MG63 (cell line): Measurements from ENCODE around the gene VNN1. TPM values are rescaled to one million over a fixed set of nuclear protein-coding genes. Genes with fewer than 3 reads are reported as not detected.
A peak's percentile ranks its signal among the peaks of the same experiment; 100 is the strongest.

Experiments
- DNase-seq: peaks from one replicate; pipeline ENCODE4 v3.0.0-alpha.2; 2020
- H3K27me3 ChIP-seq: fragments of 250-450 bp; sonication (Bioruptor Pico); 2 replicates; pipeline ENCODE4 v1.5.1; 2020; ENCODE audit warnings: mild to moderate bottlenecking, moderate library complexity
- H3K36me3 ChIP-seq: fragments of 250-450 bp; sonication (Bioruptor Pico); 2 replicates; pipeline ENCODE4 v1.5.1; 2020; ENCODE audit warnings: mild to moderate bottlenecking, moderate library complexity
- H3K4me3 ChIP-seq: fragments of 250-450 bp; sonication (Bioruptor Pico); 2 replicates; pipeline ENCODE4 v1.5.1; 2020; ENCODE audit warnings: mild to moderate bottlenecking, moderate library complexity
- H3K9me3 ChIP-seq: fragments of 250-450 bp; sonication (Bioruptor Pico); 2 replicates; pipeline ENCODE4 v1.5.1; 2020; ENCODE audit warnings: mild to moderate bottlenecking, moderate library complexity
- total RNA-seq: library from RNA; depleted of rRNA; stranded (reverse); fragments of >200 nt; shearing (Covaris generic); gene quantifications from 2 replicates; pipeline ENCODE4 v1.2.3, GENCODE V29; 2014; ENCODE audit warnings: low replicate concordance; rRNA removed

The VNN1 gene, protein sequence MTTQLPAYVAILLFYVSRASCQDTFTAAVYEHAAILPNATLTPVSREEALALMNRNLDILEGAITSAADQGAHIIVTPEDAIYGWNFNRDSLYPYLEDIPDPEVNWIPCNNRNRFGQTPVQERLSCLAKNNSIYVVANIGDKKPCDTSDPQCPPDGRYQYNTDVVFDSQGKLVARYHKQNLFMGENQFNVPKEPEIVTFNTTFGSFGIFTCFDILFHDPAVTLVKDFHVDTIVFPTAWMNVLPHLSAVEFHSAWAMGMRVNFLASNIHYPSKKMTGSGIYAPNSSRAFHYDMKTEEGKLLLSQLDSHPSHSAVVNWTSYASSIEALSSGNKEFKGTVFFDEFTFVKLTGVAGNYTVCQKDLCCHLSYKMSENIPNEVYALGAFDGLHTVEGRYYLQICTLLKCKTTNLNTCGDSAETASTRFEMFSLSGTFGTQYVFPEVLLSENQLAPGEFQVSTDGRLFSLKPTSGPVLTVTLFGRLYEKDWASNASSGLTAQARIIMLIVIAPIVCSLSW
- total RNA-seq = 1.1 TPM in 1 of 2 replicates, not detected in the other

DNA sequence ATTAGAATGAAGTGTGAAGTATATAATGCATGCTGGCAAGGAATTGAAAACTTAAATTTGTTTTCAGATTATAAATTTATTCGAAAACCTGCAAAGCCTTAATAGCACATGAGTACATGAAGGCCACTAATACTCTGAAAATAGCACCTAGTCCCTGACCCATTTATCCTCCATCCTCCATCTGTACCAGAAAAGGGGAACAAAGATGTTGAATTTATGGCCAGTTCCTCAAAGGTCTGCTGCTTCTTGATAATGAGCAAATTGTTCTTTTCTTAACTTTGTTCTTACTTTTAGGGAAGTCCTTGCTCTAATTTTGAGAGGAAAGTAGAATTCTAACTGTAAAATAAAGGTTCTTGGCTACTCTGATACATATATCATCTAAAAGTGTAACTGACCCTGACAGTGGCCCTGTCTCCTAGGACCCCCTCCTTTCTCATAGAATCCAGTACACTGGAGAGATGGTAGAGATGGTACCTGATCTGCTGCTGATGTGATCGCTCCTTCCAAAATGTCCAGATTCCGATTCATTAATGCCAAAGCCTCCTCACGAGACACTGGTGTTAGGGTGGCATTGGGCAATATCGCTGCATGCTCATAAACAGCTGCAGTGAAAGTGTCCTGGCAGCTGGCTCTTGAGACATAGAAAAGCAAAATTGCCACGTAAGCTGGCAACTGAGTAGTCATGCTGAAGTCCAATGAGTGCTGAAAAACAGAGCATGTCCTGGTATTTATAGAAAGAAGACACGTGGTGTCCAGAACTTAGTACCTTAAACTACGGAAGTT is at the start of gene VNN1:
TSS of gene VNN1 (minus strand) at position 704 of the 783 bp plus-strand sequence. CDS start at position 684, 20 bp downstream.
- H3K27me3 ChIP-seq = no peaks in the 10 kb centered on the region
- H3K4me3 ChIP-seq = no peak within 1 kb of the TSS
- no peaks in the 10 kb centered on the region for H3K36me3 ChIP-seq
- 0 out of 2 replicates have a peak, but pooled peaks cover 1% of the 10 kb centered on the region for H3K9me3 ChIP-seq
- no peak for DNase-seq

DNA sequence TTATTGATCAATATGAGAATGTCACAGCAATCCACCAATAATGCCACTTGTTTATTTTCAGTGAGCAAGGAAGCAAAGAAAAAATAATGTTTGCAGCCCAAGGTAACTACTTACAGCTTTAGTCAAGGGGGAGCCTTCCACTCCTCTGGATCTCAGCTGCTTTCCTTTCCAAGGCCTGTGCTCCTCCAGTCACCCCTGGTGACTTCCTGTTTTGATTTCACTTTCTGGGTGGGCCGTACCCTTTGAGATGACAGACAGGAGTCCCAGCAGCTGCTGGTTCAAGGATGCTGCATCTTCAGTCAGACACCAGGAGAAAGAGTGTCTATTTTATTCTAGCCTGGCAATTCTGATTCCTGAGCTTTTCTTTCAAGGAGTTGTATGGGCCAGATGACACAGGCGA is 49.4 kb upstream of the VNN1 start:
- no peaks in the 10 kb centered on the region for H3K27me3 ChIP-seq
- no peaks in the 10 kb centered on the region for H3K36me3 ChIP-seq
- no peaks in the 10 kb centered on the region for H3K9me3 ChIP-seq
- DNase-seq = no peak
- H3K4me3 ChIP-seq = no peak overlapping the region

DNA sequence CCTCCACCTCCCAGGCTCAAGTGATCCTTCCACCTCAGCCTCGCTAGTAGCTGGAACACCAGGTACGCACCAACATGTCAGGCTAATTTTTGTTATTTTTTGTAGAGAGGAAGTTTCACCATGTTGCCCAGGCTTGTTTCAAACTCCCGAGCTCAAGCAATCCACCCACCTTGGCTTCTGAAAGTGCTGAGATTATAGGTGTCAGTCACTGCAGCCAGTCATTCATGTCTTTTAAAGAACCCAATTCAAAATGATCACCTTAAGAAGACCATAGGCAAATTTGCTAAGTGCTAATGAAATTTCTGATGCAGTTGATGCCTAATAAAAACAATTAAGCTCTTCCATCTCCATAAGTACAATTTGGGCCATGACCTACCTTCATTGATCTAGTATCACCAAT is 46.4 kb upstream of the VNN1 start:
- no peaks in the 10 kb centered on the region for H3K36me3 ChIP-seq
- no peak overlapping the region for H3K4me3 ChIP-seq
- no peaks in the 10 kb centered on the region for H3K9me3 ChIP-seq
- no peak for DNase-seq
- no peaks in the 10 kb centered on the region; the same call in 1 of the 2 replicates for H3K27me3 ChIP-seq

DNA sequence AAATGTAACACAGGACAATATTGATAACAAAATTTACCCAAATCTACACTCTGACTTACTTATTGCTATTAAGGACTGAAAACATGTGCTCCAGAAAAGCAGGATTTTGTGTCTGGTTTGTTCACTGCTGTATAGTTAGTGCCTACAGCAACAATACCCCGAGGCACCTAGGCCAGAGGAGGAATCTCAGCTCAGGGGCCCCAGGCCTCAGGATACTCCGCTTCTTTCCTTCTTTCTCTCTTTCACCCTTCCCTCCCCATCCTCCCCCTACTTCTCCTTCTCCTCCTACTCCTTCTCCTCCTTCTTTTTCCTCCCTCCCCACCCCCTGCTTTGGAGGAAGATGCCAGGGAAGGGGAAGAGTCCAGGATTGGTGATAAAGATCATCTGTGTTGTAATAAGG is 44.8 kb upstream of the VNN1 start:
- no peaks in the 10 kb centered on the region for H3K9me3 ChIP-seq
- no peaks in the 10 kb centered on the region; the same call in 1 of the 2 replicates for H3K27me3 ChIP-seq
- no peak for DNase-seq
- H3K36me3 ChIP-seq = no peaks in the 10 kb centered on the region
- H3K4me3 ChIP-seq = no peak overlapping the region

DNA sequence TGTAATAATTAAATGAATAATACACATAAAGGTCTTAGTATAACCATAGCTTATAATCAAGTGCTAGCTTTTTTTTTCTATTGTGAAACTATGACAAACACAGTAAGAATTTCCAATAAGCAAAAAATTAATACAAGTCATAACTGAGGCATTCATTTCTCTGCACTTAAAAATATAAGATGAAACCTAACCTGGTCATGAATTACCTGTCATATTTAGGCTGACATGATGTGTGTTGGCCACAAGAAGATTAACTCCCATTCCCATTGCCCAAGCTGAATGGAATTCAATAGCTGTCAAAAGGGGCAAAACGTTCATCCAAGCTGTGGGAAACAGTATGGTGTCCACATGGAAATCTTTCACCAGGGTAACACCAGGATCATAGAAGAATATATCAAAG is 38.4 kb upstream of the VNN1 start:
- Histone ChIP-seq H3K27me3 (no peaks in the 10 kb centered on the region; the same call in 1 of the 2 replicates), H3K9me3 (no peaks in the 10 kb centered on the region), H3K4me3 (no peak overlapping the region), H3K36me3 (no peaks in the 10 kb centered on the region)
- no peak for DNase-seq

DNA sequence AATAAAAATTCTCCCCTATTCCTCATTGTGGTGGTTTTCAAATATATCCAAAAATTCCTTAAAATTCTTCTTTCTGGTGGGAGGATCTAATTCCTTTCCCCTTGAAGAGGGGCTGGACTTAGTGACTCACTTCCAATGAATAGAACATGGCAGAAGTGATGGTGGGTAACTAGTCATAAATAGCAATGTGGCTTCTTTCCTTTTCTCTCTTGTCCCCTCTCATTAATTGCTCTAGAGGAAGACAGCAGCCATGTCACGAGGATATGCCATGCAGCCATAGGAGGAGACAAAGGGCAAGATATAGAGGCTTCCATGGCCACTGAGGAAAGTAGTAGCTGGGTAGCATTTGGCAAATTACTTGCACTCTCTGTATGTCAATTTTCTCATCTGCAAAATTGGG is 38.0 kb upstream of the VNN1 start:
- Histone ChIP-seq H3K27me3 (no peaks in the 10 kb centered on the region; the same call in 1 of the 2 replicates), H3K4me3 (no peak overlapping the region), H3K9me3 (no peaks in the 10 kb centered on the region), H3K36me3 (no peaks in the 10 kb centered on the region)
- DNase-seq = no peak

DNA sequence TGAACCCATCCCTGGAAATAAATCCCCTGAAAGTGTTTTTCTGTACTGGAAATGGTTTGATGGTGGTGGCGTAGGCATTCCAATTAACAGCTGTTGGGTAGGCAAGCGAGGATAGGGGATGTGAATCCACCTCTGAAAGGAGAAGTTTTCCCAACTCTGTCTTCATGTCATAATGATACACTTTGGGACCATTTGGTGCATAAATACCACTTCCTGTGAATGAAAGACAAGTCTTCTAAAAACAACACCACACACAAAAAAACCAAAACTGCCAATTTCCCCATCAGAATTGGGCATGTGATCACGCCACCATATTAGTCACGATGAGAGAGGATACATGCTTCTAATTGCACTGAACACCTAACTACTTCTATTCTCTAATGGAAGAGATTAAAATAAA is 37.5 kb upstream of the VNN1 start:
- H3K9me3 ChIP-seq = no peaks in the 10 kb centered on the region
- DNase-seq = no peak
- no peak overlapping the region for H3K4me3 ChIP-seq
- H3K36me3 ChIP-seq = no peaks in the 10 kb centered on the region
- no peaks in the 10 kb centered on the region; the same call in none of the 2 replicates for H3K27me3 ChIP-seq

DNA sequence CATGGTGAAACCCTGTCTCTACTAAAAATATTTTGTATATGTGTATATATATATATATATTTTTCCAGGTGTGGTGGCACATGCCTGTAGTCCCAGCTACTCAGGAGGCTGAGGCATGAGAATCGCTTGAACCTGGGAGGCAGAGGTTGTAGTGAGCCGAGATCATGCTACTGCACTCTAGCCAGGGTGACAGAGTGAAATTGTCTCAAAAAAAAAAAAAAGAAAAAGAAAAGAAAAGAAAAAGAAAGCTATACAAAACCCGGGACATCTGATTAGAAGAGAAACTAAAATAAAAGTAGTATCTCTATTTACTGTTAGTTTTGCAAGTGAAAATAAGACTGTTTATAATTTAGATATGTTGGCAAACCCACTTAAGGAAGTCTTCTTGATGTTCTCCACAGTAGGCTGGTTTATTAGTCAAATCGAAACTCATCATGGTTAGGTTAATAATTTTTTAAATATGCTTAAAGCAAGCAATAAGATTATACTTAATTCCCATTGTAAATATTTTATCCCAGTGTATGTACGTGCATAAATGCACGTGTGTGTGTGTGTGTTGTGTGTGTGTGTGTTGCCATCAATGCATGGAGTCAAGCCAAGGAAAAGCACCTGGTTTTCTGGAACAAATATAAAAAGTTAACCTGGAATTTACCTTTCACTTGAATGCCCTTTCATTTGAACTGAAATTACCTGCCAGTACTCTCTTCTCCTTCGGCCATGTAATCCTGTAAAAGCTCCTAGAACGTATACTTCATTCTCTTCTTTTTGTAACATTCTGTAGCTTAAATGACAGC is 36.8 kb upstream of the VNN1 start:
- Histone ChIP-seq H3K36me3 (no peaks in the 10 kb centered on the region), H3K27me3 (no peaks in the 10 kb centered on the region; the same call in none of the 2 replicates), H3K4me3 (no peak overlapping the region), H3K9me3 (no peaks in the 10 kb centered on the region)
- DNase-seq = no peak

DNA sequence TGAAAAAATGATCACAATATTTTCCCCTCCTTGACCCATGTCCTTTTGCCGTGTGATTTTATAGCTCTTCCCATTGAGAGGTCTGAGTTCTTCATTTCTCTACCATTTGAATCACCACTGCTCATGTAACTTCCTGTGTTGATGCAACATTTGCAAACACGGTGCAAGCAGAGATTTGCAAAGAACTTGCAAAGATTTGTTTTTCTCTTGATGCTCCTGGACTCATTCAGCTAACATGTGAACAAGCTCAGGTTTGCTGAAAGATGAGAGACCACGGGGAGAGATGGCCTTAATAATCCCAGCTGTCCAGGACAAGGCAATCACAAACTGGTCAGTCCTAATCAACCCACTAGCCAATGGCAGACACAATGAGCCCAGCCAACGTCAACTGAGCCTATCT is 35.3 kb upstream of the VNN1 start:
- DNase-seq = no peak
- H3K27me3 ChIP-seq = no peaks in the 10 kb centered on the region; the same call in none of the 2 replicates
- no peak overlapping the region for H3K4me3 ChIP-seq
- H3K36me3 ChIP-seq = no peaks in the 10 kb centered on the region
- H3K9me3 ChIP-seq = no peaks in the 10 kb centered on the region

DNA sequence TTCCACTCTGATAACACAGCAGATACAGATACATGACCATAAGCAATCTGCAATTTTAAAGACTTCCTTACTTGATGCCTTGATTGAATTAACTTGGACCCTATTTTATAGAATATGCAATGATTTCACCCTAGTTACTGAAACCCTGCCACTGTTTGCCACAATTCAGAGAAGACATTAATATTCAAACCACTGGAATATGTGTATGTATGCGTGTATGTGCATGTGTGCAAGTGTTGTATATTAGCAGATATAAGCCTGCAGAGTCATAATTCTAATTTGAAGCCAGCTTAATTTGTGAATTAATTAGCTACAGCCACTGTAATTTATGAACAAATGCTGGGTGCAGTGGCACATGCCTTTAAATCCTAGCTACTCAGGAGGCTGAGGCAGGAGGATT is 34.6 kb upstream of the VNN1 start:
- Histone ChIP-seq H3K27me3 (no peaks in the 10 kb centered on the region; the same call in none of the 2 replicates), H3K9me3 (no peaks in the 10 kb centered on the region), H3K36me3 (no peaks in the 10 kb centered on the region), H3K4me3 (no peak overlapping the region)
- DNase-seq = no peak

DNA sequence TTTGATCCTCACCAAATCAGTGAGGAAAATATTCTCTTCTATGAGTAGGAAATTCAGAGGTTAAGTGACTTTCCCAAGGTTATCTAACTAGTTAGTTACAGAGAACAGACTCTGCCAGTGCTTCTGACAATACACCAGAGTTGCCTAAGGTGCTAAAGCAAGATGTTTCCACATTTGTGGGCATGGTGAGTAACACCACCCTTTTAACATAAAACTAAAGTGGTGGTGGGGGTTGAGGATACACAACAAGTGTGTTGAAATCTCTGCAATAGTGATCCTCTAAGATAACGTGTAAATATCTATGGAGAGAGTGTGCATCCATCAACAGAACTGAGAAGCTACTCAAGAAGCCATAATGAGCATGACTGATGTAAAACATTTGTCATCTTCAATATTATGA is 32.2 kb upstream of the VNN1 start:
- no peaks in the 10 kb centered on the region; the same call in none of the 2 replicates for H3K27me3 ChIP-seq
- no peak for DNase-seq
- no peaks in the 10 kb centered on the region for H3K9me3 ChIP-seq
- H3K36me3 ChIP-seq = no peaks in the 10 kb centered on the region
- H3K4me3 ChIP-seq = no peak overlapping the region

DNA sequence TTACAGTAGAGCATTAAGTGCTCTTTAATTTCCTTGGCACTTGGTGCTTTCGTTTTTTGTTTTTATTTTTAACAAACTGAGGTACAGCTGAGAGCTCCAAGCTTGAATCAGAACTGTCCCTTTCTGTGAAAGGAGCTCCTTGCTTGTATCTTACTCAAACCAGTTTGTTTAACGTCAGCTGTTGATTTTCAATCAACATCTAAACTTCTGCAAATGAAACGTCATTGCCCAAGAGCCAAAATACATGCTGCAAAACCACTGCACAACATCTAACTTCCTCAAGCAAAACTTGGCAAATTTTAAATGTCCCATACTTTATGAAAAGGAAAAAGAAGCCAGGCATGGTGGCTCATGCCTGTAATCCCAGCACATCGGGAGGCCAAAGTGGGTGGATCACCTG is 28.6 kb upstream of the VNN1 start:
- DNase-seq = no peak
- Histone ChIP-seq H3K36me3 (no peaks in the 10 kb centered on the region), H3K9me3 (no peaks in the 10 kb centered on the region), H3K27me3 (no peaks in the 10 kb centered on the region; the same call in 1 of the 2 replicates), H3K4me3 (no peak overlapping the region)

DNA sequence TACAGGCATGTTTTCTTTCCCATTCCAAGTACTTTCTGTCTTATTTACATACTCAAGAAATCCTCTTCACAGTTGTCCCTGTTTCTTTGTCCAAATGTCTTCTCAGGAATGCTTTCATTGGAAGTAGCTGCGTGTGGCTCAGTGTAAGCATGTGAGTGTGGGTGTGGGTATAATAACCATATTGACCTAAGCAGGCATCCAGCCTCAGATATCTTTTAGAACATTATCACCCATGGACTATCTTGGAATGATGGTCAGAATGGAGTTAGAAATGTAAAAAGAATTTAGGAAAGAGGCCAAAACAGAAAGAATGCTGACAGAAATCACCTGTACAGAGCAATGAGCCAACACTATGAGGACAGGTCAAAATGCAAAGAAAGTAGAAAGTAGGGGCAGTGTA is 27.4 kb upstream of the VNN1 start:
- Histone ChIP-seq H3K9me3 (no peaks in the 10 kb centered on the region), H3K4me3 (no peak overlapping the region)
- no peak for DNase-seq

DNA sequence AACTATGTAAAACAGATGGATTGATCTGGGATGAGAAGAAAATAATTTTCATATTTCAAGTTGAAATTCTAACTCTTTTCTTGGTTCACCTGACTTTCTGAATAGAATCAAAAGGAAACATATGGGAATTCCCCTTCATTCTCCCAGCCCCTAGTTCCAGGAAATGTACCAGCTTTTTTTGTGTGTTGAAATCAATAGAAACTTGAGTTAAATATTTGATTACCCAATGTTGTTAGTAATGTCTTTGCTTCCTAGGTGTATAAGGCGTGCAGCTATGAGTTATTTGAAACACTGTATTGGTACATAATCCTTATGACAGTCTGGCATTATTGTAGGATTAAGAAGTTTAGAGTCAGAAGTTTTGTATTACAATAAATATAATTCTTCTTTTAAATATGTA is 22.4 kb upstream of the VNN1 start:
- Histone ChIP-seq H3K27me3 (no peaks in the 10 kb centered on the region), H3K4me3 (no peak overlapping the region), H3K9me3 (no peaks in the 10 kb centered on the region), H3K36me3 (no peaks in the 10 kb centered on the region)
- no peak for DNase-seq

More for the DNA sequence above, 27.4 kb upstream of the VNN1 start:
- Histone ChIP-seq H3K27me3 (no peaks in the 10 kb centered on the region; the same call in 1 of the 2 replicates), H3K36me3 (no peaks in the 10 kb centered on the region)

DNA sequence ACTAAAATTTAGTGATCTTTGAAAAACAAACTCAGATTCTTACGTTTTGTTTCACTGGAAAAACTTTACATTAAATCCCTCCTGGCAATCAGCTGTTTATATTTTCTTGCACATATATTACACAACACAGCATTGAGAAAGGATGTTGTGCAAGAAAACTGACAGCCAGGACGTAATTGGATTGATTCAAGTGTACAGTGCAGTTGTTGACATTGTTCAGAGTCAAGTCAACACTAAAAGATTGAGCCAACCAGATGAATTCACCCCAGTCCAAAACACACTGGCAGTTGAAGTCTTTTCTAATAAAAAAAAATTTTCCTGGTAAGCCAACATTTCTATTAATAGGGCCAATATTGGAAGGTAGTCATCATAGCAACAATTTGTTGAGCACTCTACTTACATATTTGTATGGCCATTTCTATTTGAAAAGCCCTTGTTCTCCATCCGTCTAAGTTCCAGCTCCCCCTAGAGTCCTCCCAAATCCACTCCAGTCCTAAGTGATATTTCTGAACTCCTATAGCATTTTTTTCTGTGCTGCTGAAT is 20.9 kb upstream of the VNN1 start:
- DNase-seq = peak; percentile 14
- Histone ChIP-seq H3K9me3 (no peaks in the 10 kb centered on the region), H3K4me3 (no peak overlapping the region), H3K27me3 (no peaks in the 10 kb centered on the region), H3K36me3 (no peaks in the 10 kb centered on the region)

DNA sequence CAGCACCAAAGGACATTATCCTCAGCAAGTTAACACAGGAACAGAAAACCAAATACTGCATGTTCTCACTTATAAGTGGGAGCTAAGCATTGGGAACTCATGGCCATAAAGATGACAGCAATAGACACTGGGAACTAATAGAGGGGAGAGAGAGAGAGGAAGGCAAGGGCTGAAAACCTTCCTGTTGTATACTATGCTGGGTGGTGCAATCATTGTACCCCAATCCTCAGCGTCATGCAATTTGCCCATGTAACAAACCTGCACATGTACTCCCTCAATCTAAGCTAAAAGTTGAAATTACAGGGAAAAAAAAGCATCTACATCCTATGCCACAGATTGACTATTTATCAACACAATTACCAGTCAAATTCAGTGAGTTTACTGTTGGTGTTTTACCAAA is 20.0 kb upstream of the VNN1 start:
- H3K36me3 ChIP-seq = no peaks in the 10 kb centered on the region
- no peaks in the 10 kb centered on the region for H3K9me3 ChIP-seq
- H3K27me3 ChIP-seq = no peaks in the 10 kb centered on the region

More for the DNA sequence above, 20.0 kb upstream of the VNN1 start:
- DNase-seq = no peak
- no peak overlapping the region for H3K4me3 ChIP-seq
